Liver (tissue), 9 donors: Measurements from ENCODE around the gene ACSBG1. TPM values are rescaled to one million over a fixed set of nuclear protein-coding genes. Genes with fewer than 3 reads are reported as not detected.

ENCODE experiments used
- DNase-seq: peaks from one replicate; pipeline ENCODE4 v3.0.0-alpha.2; 2017; ENCODE audit warnings: low spot score
- H3K27ac ChIP-seq, 2 donors: one replicate each; pipeline ENCODE4 v1.7.0; 2013; ENCODE audit warnings: inconsistent platforms in 2 of 2, low read length in 2 of 2, control low read depth in 1 of 2, low read depth in 1 of 2, mild to moderate bottlenecking in 1 of 2
- H3K27me3 ChIP-seq, 4 donors: one replicate each; pipeline versions ENCODE4 v1.6.1 to v1.7.0; 2013; ENCODE audit warnings: low read length in 3 of 4, inconsistent platforms in 1 of 4, mild to moderate bottlenecking in 1 of 4, moderate library complexity in 1 of 4; ENCODE audit not compliant: control insufficient read depth in 4 of 4, insufficient read depth in 4 of 4
- H3K36me3 ChIP-seq, 4 donors: one replicate each; pipeline versions ENCODE4 v1.6.1 to v1.7.0; 2013; ENCODE audit warnings: low read length in 3 of 4, mild to moderate bottlenecking in 3 of 4, low read depth in 1 of 4, moderate library complexity in 1 of 4; ENCODE audit not compliant: control insufficient read depth in 4 of 4, insufficient read depth in 3 of 4
- H3K4me1 ChIP-seq, 4 donors: one replicate each; pipeline versions ENCODE4 v1.6.1 to v1.7.0; 2013; ENCODE audit warnings: low read length in 3 of 4, mild to moderate bottlenecking in 3 of 4, moderate library complexity in 1 of 4; ENCODE audit not compliant: control insufficient read depth in 4 of 4, insufficient read depth in 4 of 4
- H3K4me3 ChIP-seq, 3 donors: one replicate each; pipeline versions ENCODE4 v1.6.1 to v1.7.0; 2013; ENCODE audit warnings: low read length in 3 of 3, control low read depth in 1 of 3, low read depth in 1 of 3, mild to moderate bottlenecking in 1 of 3
- H3K9ac ChIP-seq, 2 donors: one replicate each; pipeline ENCODE4 v1.7.0; 2013; ENCODE audit warnings: low read length in 2 of 2, mild to moderate bottlenecking in 2 of 2, moderate library complexity in 2 of 2, control low read depth in 1 of 2, low read depth in 1 of 2
- H3K9me3 ChIP-seq, 4 donors: one replicate each; pipeline versions ENCODE4 v1.6.1 to v1.7.0; 2013; ENCODE audit warnings: low read length in 3 of 4; ENCODE audit not compliant: control insufficient read depth in 4 of 4
- EGR1 ChIP-seq, 2 donors: IDR thresholded peaks; 2 replicates each; pipeline ENCODE4 v1.6.1; 2016 to 2018; ENCODE audit warnings: antibody characterized with exemption in 2 of 2, low read depth in 2 of 2
- FOXA1 ChIP-seq: IDR thresholded peaks from 2 replicates; pipeline ENCODE4 v1.6.1; 2016; ENCODE audit warnings: antibody characterized with exemption
- FOXA2 ChIP-seq: IDR thresholded peaks from 2 replicates; pipeline ENCODE4 v1.6.1; 2016; ENCODE audit warnings: antibody characterized with exemption
- GABPA ChIP-seq, 2 donors: IDR thresholded peaks in 1 of 2; conservative IDR thresholded peaks in 1 of 2; 2 replicates each; pipeline ENCODE4 v1.6.1; 2016; ENCODE audit warnings: antibody characterized with exemption in 2 of 2, mild to moderate bottlenecking in 1 of 2, moderate library complexity in 1 of 2
- HNF4A ChIP-seq, 2 donors: conservative IDR thresholded peaks; 2 replicates each; pipeline ENCODE4 v1.6.1; 2016; ENCODE audit warnings: antibody characterized with exemption in 2 of 2, mild to moderate bottlenecking in 2 of 2
- HNF4G ChIP-seq: IDR thresholded peaks from 2 replicates; pipeline ENCODE4 v1.6.1; 2016; ENCODE audit warnings: antibody characterized with exemption
- JUND ChIP-seq, 2 donors: IDR thresholded peaks; 2 replicates each; pipeline ENCODE4 v1.6.1; 2016; ENCODE audit warnings: antibody characterized with exemption in 2 of 2
- NR2F2 ChIP-seq: IDR thresholded peaks from 2 replicates; pipeline ENCODE4 v1.6.1; 2016; ENCODE audit warnings: antibody characterized with exemption
- RAD21 ChIP-seq, 2 donors: IDR thresholded peaks; 2 replicates each; pipeline ENCODE4 v1.6.1; 2016; ENCODE audit warnings: antibody characterized with exemption in 2 of 2, mild to moderate bottlenecking in 2 of 2
- REST ChIP-seq: IDR thresholded peaks from 2 replicates; pipeline ENCODE4 v1.6.1; 2016; ENCODE audit warnings: antibody characterized with exemption, mild to moderate bottlenecking
- RXRA ChIP-seq, 2 donors: IDR thresholded peaks; 2 replicates each; pipeline ENCODE4 v1.6.1; 2017 to 2018; ENCODE audit warnings: antibody characterized with exemption in 2 of 2, mild to moderate bottlenecking in 1 of 2
- SP1 ChIP-seq: IDR thresholded peaks from 2 replicates; pipeline ENCODE4 v1.6.1; 2018; ENCODE audit warnings: antibody characterized with exemption, mild to moderate bottlenecking
- TAF1 ChIP-seq: conservative IDR thresholded peaks from 2 replicates; pipeline ENCODE4 v1.6.1; 2016; ENCODE audit warnings: antibody characterized with exemption, mild to moderate bottlenecking
- YY1 ChIP-seq: IDR thresholded peaks from 2 replicates; pipeline ENCODE4 v1.6.1; 2016; ENCODE audit warnings: antibody characterized with exemption, mild to moderate bottlenecking
- ZBTB33 ChIP-seq: IDR thresholded peaks from 2 replicates; pipeline ENCODE4 v1.6.1; 2016; ENCODE audit warnings: antibody characterized with exemption
- WGBS: extraction: QIAGEN DNeasy Blood & Tissue Kit; methylation state at CpG from one replicate; pipeline ENCODE4 v1.1.7; 2013; 5-methylcytosine and 5-hydroxymethylcytosine counted together
- polyA plus RNA-seq, 2 donors: library from polyadenylated mRNA; stranded (reverse) in 1 of 2; unstranded in 1 of 2; fragments of 200-250 nt in 1 of 2; fragments of >200 nt in 1 of 2; fragmentation: Nextera tagmentation in 1 of 2; extraction: Ambion mirVana in 1 of 2; gene quantifications; one replicate each; pipeline versions ENCODE4 v1.2.1 to v1.2.3, GENCODE V29; 2013 to 2015
- total RNA-seq, 2 donors: library from RNA; depleted of rRNA; stranded (reverse); fragments of >200 nt; gene quantifications; one replicate each; pipeline ENCODE4 v1.2.3, GENCODE V29; 2014
- TF ChIP-seq, protein P1 (sequence below): IDR thresholded peaks from 2 replicates; pipeline ENCODE4 v1.6.1; 2016; ENCODE audit warnings: antibody characterized with exemption
- TF ChIP-seq, protein P2 (sequence below): fragments of 150-350 bp; IDR thresholded peaks from 2 replicates; pipeline ENCODE4 v1.5.1; 2017; ENCODE audit warnings: improper control_type of control experiment, low read depth, low read length; ENCODE audit not compliant: missing input control
- TF ChIP-seq, protein P3 (sequence below): IDR thresholded peaks from 2 replicates; pipeline ENCODE4 v1.6.1; 2016; ENCODE audit warnings: antibody characterized with exemption
- donor health status: healthy.
- donor health status: healthy.
- donor health status: healthy.
- donor health status: healthy.
- donor health status: healthy.

The ACSBG1 gene
- total and polyA plus RNA-seq, 4 donors, result under 0.01 to 3.8 (median 0.15) TPM

DNA sequence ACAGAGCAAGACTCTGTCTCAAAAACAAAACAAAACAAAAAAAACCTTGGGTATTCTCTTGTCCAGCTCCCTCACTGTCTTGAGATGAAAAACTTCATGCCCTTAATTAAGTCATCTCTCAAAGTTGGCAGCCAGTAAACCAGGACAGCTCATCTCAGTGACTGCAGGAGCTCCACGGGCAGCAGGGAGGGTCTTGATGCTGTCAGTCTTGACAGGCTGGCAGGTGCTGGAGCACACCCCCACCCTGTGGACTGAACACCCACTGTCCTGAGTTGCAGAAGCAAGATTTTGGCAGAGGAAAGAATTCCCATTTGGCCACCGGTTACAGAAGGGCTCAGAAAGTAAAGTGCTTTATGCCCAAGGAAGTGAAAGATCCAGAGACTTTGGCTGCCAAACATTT lies 38.0 kb upstream of the ACSBG1 start:
- WGBS, result 92% methylated on average over 2 of the region's 2 CpGs
- no peaks in the 10 kb centered on the region for H3K36me3 ChIP-seq
- no peak overlapping the region for H3K4me3 ChIP-seq
- H3K9ac ChIP-seq, result no peak overlapping the region
- TF ChIP-seq JUND (IDR thresholded peaks at IDR 0.05) (no peak), GABPA (IDR thresholded peaks at IDR 0.05 in 1 of 2, conservative IDR thresholded peaks at IDR 0.05 in 1 of 2) (no peak), REST (no peak), HNF4G (no peak), EGR1 (IDR thresholded peaks at IDR 0.05; ENCODE audit: low read depth in 2 of 2) (no peak), HNF4A (conservative IDR thresholded peaks at IDR 0.05) (no peak), TAF1 (no peak), RXRA (IDR thresholded peaks at IDR 0.05) (no peak), NR2F2 (no peak), ZBTB33 (no peak), YY1 (no peak), SP1 (no peak), FOXA1 (no peak), FOXA2 (no peak), RAD21 (IDR thresholded peaks at IDR 0.05) (no peak)
- TF ChIP-seq, protein P1, sequence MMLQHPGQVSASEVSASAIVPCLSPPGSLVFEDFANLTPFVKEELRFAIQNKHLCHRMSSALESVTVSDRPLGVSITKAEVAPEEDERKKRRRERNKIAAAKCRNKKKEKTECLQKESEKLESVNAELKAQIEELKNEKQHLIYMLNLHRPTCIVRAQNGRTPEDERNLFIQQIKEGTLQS, result no peak
- TF ChIP-seq, protein P2, sequence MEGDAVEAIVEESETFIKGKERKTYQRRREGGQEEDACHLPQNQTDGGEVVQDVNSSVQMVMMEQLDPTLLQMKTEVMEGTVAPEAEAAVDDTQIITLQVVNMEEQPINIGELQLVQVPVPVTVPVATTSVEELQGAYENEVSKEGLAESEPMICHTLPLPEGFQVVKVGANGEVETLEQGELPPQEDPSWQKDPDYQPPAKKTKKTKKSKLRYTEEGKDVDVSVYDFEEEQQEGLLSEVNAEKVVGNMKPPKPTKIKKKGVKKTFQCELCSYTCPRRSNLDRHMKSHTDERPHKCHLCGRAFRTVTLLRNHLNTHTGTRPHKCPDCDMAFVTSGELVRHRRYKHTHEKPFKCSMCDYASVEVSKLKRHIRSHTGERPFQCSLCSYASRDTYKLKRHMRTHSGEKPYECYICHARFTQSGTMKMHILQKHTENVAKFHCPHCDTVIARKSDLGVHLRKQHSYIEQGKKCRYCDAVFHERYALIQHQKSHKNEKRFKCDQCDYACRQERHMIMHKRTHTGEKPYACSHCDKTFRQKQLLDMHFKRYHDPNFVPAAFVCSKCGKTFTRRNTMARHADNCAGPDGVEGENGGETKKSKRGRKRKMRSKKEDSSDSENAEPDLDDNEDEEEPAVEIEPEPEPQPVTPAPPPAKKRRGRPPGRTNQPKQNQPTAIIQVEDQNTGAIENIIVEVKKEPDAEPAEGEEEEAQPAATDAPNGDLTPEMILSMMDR, result no peak
- TF ChIP-seq, protein P3, sequence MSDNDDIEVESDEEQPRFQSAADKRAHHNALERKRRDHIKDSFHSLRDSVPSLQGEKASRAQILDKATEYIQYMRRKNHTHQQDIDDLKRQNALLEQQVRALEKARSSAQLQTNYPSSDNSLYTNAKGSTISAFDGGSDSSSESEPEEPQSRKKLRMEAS, result no peak
- no peaks in the 10 kb centered on the region for H3K27me3 ChIP-seq
- H3K27ac ChIP-seq, result no peak overlapping the region
- no peaks in the 10 kb centered on the region for H3K9me3 ChIP-seq
- H3K4me1 ChIP-seq, result no peaks in the 10 kb centered on the region
- no peak for DNase-seq
